ENCODE results near the gene SARS2. TPM values are rescaled to one million over a fixed set of nuclear protein-coding genes. Genes with fewer than 3 reads are reported as not detected.
A peak's percentile ranks its signal among the peaks of the same experiment; 100 is the strongest.
"Not testable (repeated sequence)": the region's sequence is repeated elsewhere in the genome, so short reads cannot be mapped to it uniquely, and the experiment has no call there.

The SARS2 gene
- total and polyA plus RNA-seq, 2 donors from 2014 or later: 30.6 to 34.8 TPM

GRCh38 chr19:38944981-38945506 is 14.5 kb upstream of the SARS2 start:
- Histone ChIP-seq H3K9me3 (ENCODE audit: control insufficient read depth in 2 of 3, insufficient read depth in 1 of 3, low read length in 3 of 3) (no peaks in the 10 kb centered on the region), H3K4me3 (ENCODE audit: low read length in 3 of 3) (no peak overlapping the region), H3K27me3 (ENCODE audit: control insufficient read depth, insufficient read depth, low read length) (no peaks in the 10 kb centered on the region), H3K4me1 (ENCODE audit: control insufficient read depth in 2 of 3, insufficient read depth in 2 of 3, low read depth in 1 of 3, low read length in 3 of 3) (peaks cover 0 to 2% (median 0%) of the 10 kb centered on the region in 3 donors), H3K9ac (ENCODE audit: low read length in 3 of 3) (no peak overlapping the region), H3K27ac (ENCODE audit: low read depth in 2 of 2, low read length in 2 of 2) (no peak overlapping the region), H3K36me3 (ENCODE audit: control insufficient read depth in 2 of 3, insufficient read depth in 3 of 3, low read length in 3 of 3) (peaks cover 3 to 16% (median 9%) of the 10 kb centered on the region in 3 donors)
- intact Hi-C loops (cut with DNase I): no loop called here
- DNase-seq (peak in 1 of 5 donors; percentile 46), FAIRE-seq (no peak)
- TF ChIP-seq, protein P1, sequence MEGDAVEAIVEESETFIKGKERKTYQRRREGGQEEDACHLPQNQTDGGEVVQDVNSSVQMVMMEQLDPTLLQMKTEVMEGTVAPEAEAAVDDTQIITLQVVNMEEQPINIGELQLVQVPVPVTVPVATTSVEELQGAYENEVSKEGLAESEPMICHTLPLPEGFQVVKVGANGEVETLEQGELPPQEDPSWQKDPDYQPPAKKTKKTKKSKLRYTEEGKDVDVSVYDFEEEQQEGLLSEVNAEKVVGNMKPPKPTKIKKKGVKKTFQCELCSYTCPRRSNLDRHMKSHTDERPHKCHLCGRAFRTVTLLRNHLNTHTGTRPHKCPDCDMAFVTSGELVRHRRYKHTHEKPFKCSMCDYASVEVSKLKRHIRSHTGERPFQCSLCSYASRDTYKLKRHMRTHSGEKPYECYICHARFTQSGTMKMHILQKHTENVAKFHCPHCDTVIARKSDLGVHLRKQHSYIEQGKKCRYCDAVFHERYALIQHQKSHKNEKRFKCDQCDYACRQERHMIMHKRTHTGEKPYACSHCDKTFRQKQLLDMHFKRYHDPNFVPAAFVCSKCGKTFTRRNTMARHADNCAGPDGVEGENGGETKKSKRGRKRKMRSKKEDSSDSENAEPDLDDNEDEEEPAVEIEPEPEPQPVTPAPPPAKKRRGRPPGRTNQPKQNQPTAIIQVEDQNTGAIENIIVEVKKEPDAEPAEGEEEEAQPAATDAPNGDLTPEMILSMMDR (IDR thresholded peaks at IDR 0.05; ENCODE audit: borderline replicate concordance, extremely low read depth, insufficient read depth): no peak

- Histone ChIP-seq H3K4me3 (ENCODE audit: low read length in 3 of 3) (no peak overlapping the region), H3K27ac (ENCODE audit: low read depth in 2 of 2, low read length in 2 of 2) (no peak overlapping the region), H3K9ac (ENCODE audit: low read length in 3 of 3) (no peak overlapping the region), H3K36me3 (ENCODE audit: control insufficient read depth in 2 of 3, insufficient read depth in 3 of 3, low read length in 3 of 3) (peaks cover 3 to 16% (median 9%) of the 10 kb centered on the region in 3 donors), H3K27me3 (ENCODE audit: control insufficient read depth, insufficient read depth, low read length) (no peaks in the 10 kb centered on the region), H3K4me1 (ENCODE audit: control insufficient read depth in 2 of 3, insufficient read depth in 2 of 3, low read depth in 1 of 3, low read length in 3 of 3) (no peaks in the 10 kb centered on the region), H3K9me3 (ENCODE audit: control insufficient read depth in 2 of 3, insufficient read depth in 1 of 3, low read length in 3 of 3) (no peaks in the 10 kb centered on the region)
- TF ChIP-seq, protein P1 (IDR thresholded peaks at IDR 0.05; ENCODE audit: borderline replicate concordance, extremely low read depth, insufficient read depth): no peak
- intact Hi-C loops (cut with DNase I): no loop called here
- no peak for FAIRE-seq
- DNase-seq: peak in 1 of 5 donors; percentile 46
These were observed 12.1 kb upstream of the SARS2 start for GRCh38 chr19:38942471-38943181.

DNA sequence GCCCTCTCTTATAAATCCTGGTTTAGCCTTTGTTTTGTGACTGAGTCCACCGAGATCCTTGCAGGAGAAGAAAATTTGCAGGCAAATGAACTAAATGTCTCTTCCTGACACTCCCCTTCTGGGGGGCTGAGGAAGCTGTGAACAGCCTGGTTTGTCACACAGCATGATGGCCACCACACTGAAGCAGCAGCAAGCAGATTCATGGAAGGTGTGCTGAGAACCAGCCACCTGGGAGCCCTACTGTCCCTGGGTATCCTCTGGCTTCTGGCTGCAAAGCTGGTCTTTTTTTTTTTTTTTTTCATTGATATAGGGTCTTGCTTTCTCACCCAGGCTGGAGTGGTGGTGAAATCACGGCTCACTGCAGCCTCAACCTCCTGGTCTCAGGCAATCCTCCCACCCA is 11.4 kb upstream of the SARS2 start:
- TF ChIP-seq, protein P1 (IDR thresholded peaks at IDR 0.05; ENCODE audit: borderline replicate concordance, extremely low read depth, insufficient read depth): no peak
- H3K4me3 ChIP-seq (ENCODE audit: low read length in 3 of 3): no peak overlapping the region
- H3K27ac ChIP-seq (ENCODE audit: low read depth in 2 of 2, low read length in 2 of 2): no peak overlapping the region
- no peaks in the 10 kb centered on the region for H3K27me3 ChIP-seq (ENCODE audit: control insufficient read depth, insufficient read depth, low read length)
- FAIRE-seq (no peak), DNase-seq (no peak)
- intact Hi-C loops (cut with DNase I): no loop called here
- peaks cover 3 to 15% (median 9%) of the 10 kb centered on the region in 3 donors for H3K36me3 ChIP-seq (ENCODE audit: control insufficient read depth in 2 of 3, insufficient read depth in 3 of 3, low read length in 3 of 3)
- H3K9me3 ChIP-seq (ENCODE audit: control insufficient read depth in 2 of 3, insufficient read depth in 1 of 3, low read length in 3 of 3): no peaks in the 10 kb centered on the region
- H3K9ac ChIP-seq (ENCODE audit: low read length in 3 of 3): no peak overlapping the region
- H3K4me1 ChIP-seq (ENCODE audit: control insufficient read depth in 2 of 3, insufficient read depth in 2 of 3, low read depth in 1 of 3, low read length in 3 of 3): no peaks in the 10 kb centered on the region

- intact Hi-C loops (cut with DNase I); H3K9me3 ChIP-seq (ENCODE audit: control insufficient read depth in 2 of 3, insufficient read depth in 1 of 3, low read length in 3 of 3); H3K9ac ChIP-seq (ENCODE audit: low read length in 3 of 3); H3K36me3 ChIP-seq (ENCODE audit: control insufficient read depth in 2 of 3, insufficient read depth in 3 of 3, low read length in 3 of 3); H3K27me3 ChIP-seq (ENCODE audit: control insufficient read depth, insufficient read depth, low read length); H3K4me3 ChIP-seq (ENCODE audit: low read length in 3 of 3); DNase-seq; H3K27ac ChIP-seq (ENCODE audit: low read depth in 2 of 2, low read length in 2 of 2); FAIRE-seq; H3K4me1 ChIP-seq (ENCODE audit: control insufficient read depth in 2 of 3, insufficient read depth in 2 of 3, low read depth in 1 of 3, low read length in 3 of 3): not testable (repeated sequence)
These were observed 10.9 kb upstream of the SARS2 start for GRCh38 chr19:38941466-38941865.
